K562 (cell line): ENCODE results near the gene C16orf96. TPM values are rescaled to one million over a fixed set of nuclear protein-coding genes. Genes with fewer than 3 reads are reported as not detected.

Experiments
- PTTG1 ChIP-seq: fragments of 450-650 bp; IDR thresholded peaks from 2 replicates; pipeline ENCODE4 v1.6.1; 2016; ENCODE audit warnings: low read depth, mild to moderate bottlenecking, missing genetic modification characterization, missing compliant biosample characterization
- ZNF717 ChIP-seq: fragments of 250-450 bp; sonication (Bioruptor Pico); IDR thresholded peaks from 2 replicates; pipeline ENCODE4 v1.5.0; 2021
- polyA plus RNA-seq, 8 experiments: library from polyadenylated mRNA; depleted of rRNA in 4 of 8; stranded (reverse) in 5 of 8; unstranded in 3 of 8; fragments of >200 nt; fragmentation: Nextera tagmentation in 2 of 8; fragmentation: Illumina TruSeq in 1 of 8; extraction: Ambion mirVana in 2 of 8; extraction: Trizol in 1 of 8; gene quantifications; 2 replicates each; pipeline versions ENCODE4 v1.2.1 to v1.2.3, GENCODE V29; 2011 to 2014; ENCODE audit warnings: inconsistent platforms in 1 of 8, missing spikeins in 1 of 8
- total RNA-seq, 7 experiments: library from RNA; depleted of rRNA in 6 of 7; stranded (reverse); fragments of >200 nt in 6 of 7; fragmentation: Illumina TruSeq in 2 of 7; extraction: Trizol in 2 of 7; gene quantifications; 2 replicates each; pipeline versions ENCODE4 v1.2.1 to v1.2.3, GENCODE V29; 2011 to 2021; ENCODE audit warnings: low replicate concordance in 1 of 7
- TF ChIP-seq, protein P1 (sequence below): sonication (generic); formaldehyde crosslinking; IDR thresholded peaks from 2 replicates; pipeline ENCODE4 v1.8.0; 2023; ENCODE audit warnings: missing genetic modification reagents, mild to moderate bottlenecking, borderline replicate concordance
- TF ChIP-seq, protein P2 (sequence below): sonication (generic); formaldehyde crosslinking; IDR thresholded peaks from 2 replicates; pipeline ENCODE4 v1.8.0; 2023; ENCODE audit warnings: mild to moderate bottlenecking, missing genetic modification reagents

Gene C16orf96
- total and polyA plus RNA-seq, 9 of the 15 experiments (the other 6 are each of a cell fraction or from before 2014, with no cell fraction given): not detected

- TF ChIP-seq, protein P1, sequence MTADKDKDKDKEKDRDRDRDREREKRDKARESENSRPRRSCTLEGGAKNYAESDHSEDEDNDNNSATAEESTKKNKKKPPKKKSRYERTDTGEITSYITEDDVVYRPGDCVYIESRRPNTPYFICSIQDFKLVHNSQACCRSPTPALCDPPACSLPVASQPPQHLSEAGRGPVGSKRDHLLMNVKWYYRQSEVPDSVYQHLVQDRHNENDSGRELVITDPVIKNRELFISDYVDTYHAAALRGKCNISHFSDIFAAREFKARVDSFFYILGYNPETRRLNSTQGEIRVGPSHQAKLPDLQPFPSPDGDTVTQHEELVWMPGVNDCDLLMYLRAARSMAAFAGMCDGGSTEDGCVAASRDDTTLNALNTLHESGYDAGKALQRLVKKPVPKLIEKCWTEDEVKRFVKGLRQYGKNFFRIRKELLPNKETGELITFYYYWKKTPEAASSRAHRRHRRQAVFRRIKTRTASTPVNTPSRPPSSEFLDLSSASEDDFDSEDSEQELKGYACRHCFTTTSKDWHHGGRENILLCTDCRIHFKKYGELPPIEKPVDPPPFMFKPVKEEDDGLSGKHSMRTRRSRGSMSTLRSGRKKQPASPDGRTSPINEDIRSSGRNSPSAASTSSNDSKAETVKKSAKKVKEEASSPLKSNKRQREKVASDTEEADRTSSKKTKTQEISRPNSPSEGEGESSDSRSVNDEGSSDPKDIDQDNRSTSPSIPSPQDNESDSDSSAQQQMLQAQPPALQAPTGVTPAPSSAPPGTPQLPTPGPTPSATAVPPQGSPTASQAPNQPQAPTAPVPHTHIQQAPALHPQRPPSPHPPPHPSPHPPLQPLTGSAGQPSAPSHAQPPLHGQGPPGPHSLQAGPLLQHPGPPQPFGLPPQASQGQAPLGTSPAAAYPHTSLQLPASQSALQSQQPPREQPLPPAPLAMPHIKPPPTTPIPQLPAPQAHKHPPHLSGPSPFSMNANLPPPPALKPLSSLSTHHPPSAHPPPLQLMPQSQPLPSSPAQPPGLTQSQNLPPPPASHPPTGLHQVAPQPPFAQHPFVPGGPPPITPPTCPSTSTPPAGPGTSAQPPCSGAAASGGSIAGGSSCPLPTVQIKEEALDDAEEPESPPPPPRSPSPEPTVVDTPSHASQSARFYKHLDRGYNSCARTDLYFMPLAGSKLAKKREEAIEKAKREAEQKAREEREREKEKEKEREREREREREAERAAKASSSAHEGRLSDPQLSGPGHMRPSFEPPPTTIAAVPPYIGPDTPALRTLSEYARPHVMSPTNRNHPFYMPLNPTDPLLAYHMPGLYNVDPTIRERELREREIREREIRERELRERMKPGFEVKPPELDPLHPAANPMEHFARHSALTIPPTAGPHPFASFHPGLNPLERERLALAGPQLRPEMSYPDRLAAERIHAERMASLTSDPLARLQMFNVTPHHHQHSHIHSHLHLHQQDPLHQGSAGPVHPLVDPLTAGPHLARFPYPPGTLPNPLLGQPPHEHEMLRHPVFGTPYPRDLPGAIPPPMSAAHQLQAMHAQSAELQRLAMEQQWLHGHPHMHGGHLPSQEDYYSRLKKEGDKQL (CRISPR knock-in tag): no peak
- TF ChIP-seq PTTG1 (tag) (no peak), ZNF717 (no peak)
- TF ChIP-seq, protein P2, sequence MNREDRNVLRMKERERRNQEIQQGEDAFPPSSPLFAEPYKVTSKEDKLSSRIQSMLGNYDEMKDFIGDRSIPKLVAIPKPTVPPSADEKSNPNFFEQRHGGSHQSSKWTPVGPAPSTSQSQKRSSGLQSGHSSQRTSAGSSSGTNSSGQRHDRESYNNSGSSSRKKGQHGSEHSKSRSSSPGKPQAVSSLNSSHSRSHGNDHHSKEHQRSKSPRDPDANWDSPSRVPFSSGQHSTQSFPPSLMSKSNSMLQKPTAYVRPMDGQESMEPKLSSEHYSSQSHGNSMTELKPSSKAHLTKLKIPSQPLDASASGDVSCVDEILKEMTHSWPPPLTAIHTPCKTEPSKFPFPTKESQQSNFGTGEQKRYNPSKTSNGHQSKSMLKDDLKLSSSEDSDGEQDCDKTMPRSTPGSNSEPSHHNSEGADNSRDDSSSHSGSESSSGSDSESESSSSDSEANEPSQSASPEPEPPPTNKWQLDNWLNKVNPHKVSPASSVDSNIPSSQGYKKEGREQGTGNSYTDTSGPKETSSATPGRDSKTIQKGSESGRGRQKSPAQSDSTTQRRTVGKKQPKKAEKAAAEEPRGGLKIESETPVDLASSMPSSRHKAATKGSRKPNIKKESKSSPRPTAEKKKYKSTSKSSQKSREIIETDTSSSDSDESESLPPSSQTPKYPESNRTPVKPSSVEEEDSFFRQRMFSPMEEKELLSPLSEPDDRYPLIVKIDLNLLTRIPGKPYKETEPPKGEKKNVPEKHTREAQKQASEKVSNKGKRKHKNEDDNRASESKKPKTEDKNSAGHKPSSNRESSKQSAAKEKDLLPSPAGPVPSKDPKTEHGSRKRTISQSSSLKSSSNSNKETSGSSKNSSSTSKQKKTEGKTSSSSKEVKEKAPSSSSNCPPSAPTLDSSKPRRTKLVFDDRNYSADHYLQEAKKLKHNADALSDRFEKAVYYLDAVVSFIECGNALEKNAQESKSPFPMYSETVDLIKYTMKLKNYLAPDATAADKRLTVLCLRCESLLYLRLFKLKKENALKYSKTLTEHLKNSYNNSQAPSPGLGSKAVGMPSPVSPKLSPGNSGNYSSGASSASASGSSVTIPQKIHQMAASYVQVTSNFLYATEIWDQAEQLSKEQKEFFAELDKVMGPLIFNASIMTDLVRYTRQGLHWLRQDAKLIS: peak; percentile 88; the same call in 1 of the 2 replicates
These were observed 57.8 kb downstream of the C16orf96 start (continued) for GRCh38 chr16:4613636-4614570.
